Measurements from ENCODE around the gene RAPGEF5.

The RAPGEF5 gene

GRCh38 chr7:22144950-22145349, 212.0 kb downstream of the RAPGEF5 start:
- no peak for DNase-seq

GRCh38 chr7:22143491-22143890, 213.5 kb downstream of the RAPGEF5 start:
- no peak for DNase-seq

- no peak for DNase-seq
Observed at GRCh38 chr7:22142572-22142971, 214.4 kb downstream of the RAPGEF5 start.

GRCh38 chr7:22141355-22141754, 215.6 kb downstream of the RAPGEF5 start:
- DNase-seq, result no peak

GRCh38 chr7:22140578-22140977, 216.4 kb downstream of the RAPGEF5 start:
- DNase-seq, result no peak

- no peak for DNase-seq
Observed at GRCh38 chr7:22138886-22139285, 218.1 kb downstream of the RAPGEF5 start.

- no peak for DNase-seq
Observed at GRCh38 chr7:22138106-22138505, 218.8 kb downstream of the RAPGEF5 start.

GRCh38 chr7:22137466-22137865, 219.5 kb downstream of the RAPGEF5 start:
- no peak for DNase-seq

- DNase-seq, result peak; percentile 18
Observed at GRCh38 chr7:22137026-22137425, 219.9 kb downstream of the RAPGEF5 start.

- peak; percentile 28 for DNase-seq
Observed at GRCh38 chr7:22129819-22130580, 227.0 kb downstream of the RAPGEF5 start.

GRCh38 chr7:22129166-22129565, 227.8 kb downstream of the RAPGEF5 start:
- no peak for DNase-seq

GRCh38 chr7:22128528-22128920, 228.4 kb downstream of the RAPGEF5 start:
- DNase-seq, result no peak

GRCh38 chr7:22127835-22128527, 229.0 kb downstream of the RAPGEF5 start:
- DNase-seq, result no peak

GRCh38 chr7:22125436-22125835, 231.5 kb downstream of the RAPGEF5 start:
- no peak for DNase-seq

- no peak for DNase-seq
Observed at GRCh38 chr7:22124941-22125340, 232.0 kb downstream of the RAPGEF5 start.

GRCh38 chr7:22123139-22123538, 233.8 kb downstream of the RAPGEF5 start:
- no peak for DNase-seq

GRCh38 chr7:22121702-22122474, 235.1 kb downstream of the RAPGEF5 start:
- peak; percentile 70 for DNase-seq

- DNase-seq, result no peak
Observed at GRCh38 chr7:22120391-22121053, 236.4 kb downstream of the RAPGEF5 start.

- DNase-seq, result no peak
Observed at GRCh38 chr7:22117222-22117621, 239.7 kb downstream of the RAPGEF5 start.

- DNase-seq, result no peak
Observed at GRCh38 chr7:22116451-22117030, 240.4 kb downstream of the RAPGEF5 start.

- no peak for DNase-seq
Observed at GRCh38 chr7:22115689-22116088, 241.3 kb downstream of the RAPGEF5 start.

- DNase-seq, result no peak
Observed at GRCh38 chr7:22114440-22114981, 242.4 kb downstream of the RAPGEF5 start.
